SU-DHL-6 (cell line): ENCODE data around the gene PDE4D.

ENCODE experiments used
- H2AFZ ChIP-seq: fragments of 200-600 bp; sonication (generic); 2 replicates; pipeline ENCODE4 v1.6.1; 2014; ENCODE audit warnings: low read depth, mild to moderate bottlenecking, moderate library complexity, mixed read lengths, antibody characterized with exemption, low read length; ENCODE audit not compliant: severe bottlenecking
- H3F3A ChIP-seq: fragments of 200-600 bp; shearing (Covaris generic); 2 replicates; pipeline ENCODE4 v1.6.0; 2016; ENCODE audit warnings: antibody characterized with exemption, mild to moderate bottlenecking; ENCODE audit not compliant: insufficient read depth
- H3K27ac ChIP-seq: fragments of 200-600 bp; sonication (generic); 2 replicates; pipeline ENCODE4 v1.5.1; 2016; ENCODE audit warnings: low read depth, mild to moderate bottlenecking, low read length, moderate library complexity, mixed read lengths
- H3K27me3 ChIP-seq: fragments of 200-600 bp; sonication (generic), shearing (Covaris generic); 2 replicates; pipeline ENCODE4 v1.6.0; 2014; ENCODE audit warnings: mild to moderate bottlenecking, low read length
- H3K36me3 ChIP-seq: fragments of 200-600 bp; sonication (generic); 2 replicates; pipeline ENCODE4 v1.6.1; 2014; ENCODE audit warnings: mild to moderate bottlenecking, low read length, mixed read lengths
- H3K4me2 ChIP-seq: fragments of 300-600, 200-600 bp; shearing (Covaris generic), sonication (generic); 2 replicates; pipeline ENCODE4 v1.6.0; 2014; ENCODE audit warnings: low read length, low read depth, mild to moderate bottlenecking; ENCODE audit not compliant: poor library complexity, severe bottlenecking
- H3K4me3 ChIP-seq: fragments of 200-600 bp; sonication (generic); 2 replicates; pipeline ENCODE4 v1.5.1; 2014; ENCODE audit warnings: antibody characterized with exemption, low read length, mild to moderate bottlenecking, mixed read lengths; ENCODE audit not compliant: insufficient read depth, poor library complexity, severe bottlenecking
- H3K79me2 ChIP-seq: fragments of 200-600 bp; sonication (generic); 2 replicates; pipeline ENCODE4 v1.6.1; 2014; ENCODE audit warnings: mild to moderate bottlenecking, low read length, moderate library complexity; ENCODE audit not compliant: insufficient read depth
- H3K9ac ChIP-seq: fragments of 200-600 bp; sonication (generic); 2 replicates; pipeline ENCODE4 v1.7.0; 2014; ENCODE audit warnings: mild to moderate bottlenecking, low read length
- H3K9me2 ChIP-seq: fragments of 200-600 bp; sonication (generic); replicated peaks from 2 replicates; pipeline ENCODE4 v1.6.1; 2014; ENCODE audit warnings: low read length; ENCODE audit not compliant: insufficient read depth
- H3K9me3 ChIP-seq: fragments of 200-600 bp; sonication (generic); 2 replicates; pipeline ENCODE4 v1.6.1; 2014; ENCODE audit warnings: low read length, mixed read lengths; ENCODE audit not compliant: insufficient read depth
- H4K20me1 ChIP-seq: fragments of 200-600 bp; sonication (generic); 2 replicates; pipeline ENCODE4 v1.6.1; 2014; ENCODE audit warnings: low read depth, mild to moderate bottlenecking, antibody characterized with exemption, low read length, moderate library complexity, mixed read lengths
- CTCF ChIP-seq: fragments of 200-600 bp; sonication (generic); IDR thresholded peaks from one replicate; pipeline ENCODE4 v1.5.1; 2017; ENCODE audit warnings: antibody characterized with exemption, mild to moderate bottlenecking, low read length, moderate library complexity; ENCODE audit not compliant: insufficient read depth, poor library complexity, severe bottlenecking
- EZH2phosphoT487 ChIP-seq: fragments of 200-600 bp; sonication (generic), shearing (Covaris generic); conservative IDR thresholded peaks from 2 replicates; pipeline ENCODE4 v1.6.1; 2018; ENCODE audit warnings: mild to moderate bottlenecking, antibody characterized with exemption, low read length, moderate library complexity, mixed read lengths

The PDE4D gene

DNA sequence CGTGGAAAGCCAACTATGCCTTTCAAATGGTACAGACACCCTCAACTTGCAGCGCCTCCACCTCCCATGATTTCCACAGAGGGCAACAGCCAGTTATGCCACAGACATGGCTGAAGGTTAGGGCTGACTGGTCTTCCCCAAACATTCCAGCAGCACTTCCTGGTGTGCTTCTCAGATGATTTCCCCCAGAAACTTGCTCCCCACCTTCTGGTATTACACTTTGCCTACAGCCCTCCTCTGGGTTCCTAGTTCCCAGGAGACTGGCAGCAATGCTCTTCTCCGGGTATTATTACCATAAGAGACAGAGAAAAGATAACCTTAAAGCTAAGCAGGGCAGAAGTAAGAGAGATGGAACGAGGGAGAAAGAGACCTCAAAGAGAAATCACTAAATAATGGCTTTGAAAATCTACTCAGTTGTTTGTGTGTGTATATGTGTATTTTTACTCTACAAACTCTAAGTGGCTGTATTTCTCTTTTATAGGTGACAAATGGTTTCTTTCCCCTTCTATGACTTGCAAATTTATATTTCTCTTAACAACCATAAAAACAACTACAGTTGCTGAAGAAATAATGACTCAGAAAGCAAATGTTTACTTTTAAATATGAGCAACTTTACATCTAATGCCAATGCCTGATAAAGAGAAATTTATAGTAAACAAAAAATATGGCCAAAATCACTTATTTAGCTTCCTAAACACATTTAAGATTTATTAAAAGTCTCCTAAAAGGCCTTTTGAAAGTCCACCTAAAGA lies 133.8 kb downstream of the PDE4D start:
- Histone ChIP-seq H3K27me3 (no peaks in the 10 kb centered on the region), H4K20me1 (no peaks in the 10 kb centered on the region), H3K79me2 (no peaks in the 10 kb centered on the region), H3K9ac (no peak overlapping the region), H3K27ac (no peak overlapping the region), H3K4me3 (no peak overlapping the region), H3K9me3 (no peaks in the 10 kb centered on the region), H3K36me3 (no peaks in the 10 kb centered on the region), H3K9me2 (no peaks in the 10 kb centered on the region), H2AFZ (no peak overlapping the region), H3K4me2 (no peak overlapping the region), H3F3A (no peaks in the 10 kb centered on the region)
- TF ChIP-seq CTCF = no peak
- no peak for TF ChIP-seq EZH2phosphoT487

DNA sequence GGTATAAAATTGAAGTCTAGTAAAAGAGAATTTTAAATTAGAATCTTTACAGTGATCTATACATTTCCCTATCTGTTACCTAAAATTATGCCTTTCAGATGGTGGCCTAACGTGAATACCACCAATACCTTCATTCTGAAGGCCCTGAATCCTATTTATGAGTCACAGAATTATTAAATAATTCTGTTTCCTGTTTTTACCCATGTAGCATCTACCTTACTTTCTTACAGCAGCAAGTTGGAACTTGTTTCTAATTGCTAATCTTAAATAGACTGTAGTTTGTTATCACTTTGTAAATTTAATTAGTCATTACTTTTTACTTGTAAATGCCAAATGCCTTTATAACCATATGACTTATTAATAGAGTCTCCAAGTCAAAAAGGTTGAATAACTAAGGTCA lies 135.0 kb downstream of the PDE4D start:
- H3K36me3 ChIP-seq = no peaks in the 10 kb centered on the region

GRCh38 chr5:59757442-59757841 lies 136.1 kb downstream of the PDE4D start:
- no peak for TF ChIP-seq CTCF
- no peak for TF ChIP-seq EZH2phosphoT487
- Histone ChIP-seq H3K27ac (no peak overlapping the region), H3K9ac (no peak overlapping the region), H3K9me3 (no peaks in the 10 kb centered on the region), H4K20me1 (no peaks in the 10 kb centered on the region), H2AFZ (no peak overlapping the region), H3K27me3 (no peaks in the 10 kb centered on the region), H3K36me3 (no peaks in the 10 kb centered on the region), H3K4me3 (no peak overlapping the region), H3F3A (no peaks in the 10 kb centered on the region), H3K4me2 (no peak overlapping the region), H3K79me2 (no peaks in the 10 kb centered on the region), H3K9me2 (no peaks in the 10 kb centered on the region)

More for the DNA sequence above, 135.0 kb downstream of the PDE4D start:
- Histone ChIP-seq H2AFZ (no peak overlapping the region), H3K4me2 (no peak overlapping the region), H4K20me1 (no peaks in the 10 kb centered on the region), H3K9me3 (no peaks in the 10 kb centered on the region), H3K27me3 (no peaks in the 10 kb centered on the region), H3K4me3 (no peak overlapping the region), H3K9me2 (no peaks in the 10 kb centered on the region), H3K79me2 (no peaks in the 10 kb centered on the region), H3K27ac (no peak overlapping the region), H3K9ac (no peak overlapping the region), H3F3A (no peaks in the 10 kb centered on the region)
- TF ChIP-seq CTCF (no peak), EZH2phosphoT487 (no peak)
